SK-N-SH treated with all-trans-retinoic acid at 6 μM for 48 hours (cell line): Measurements from ENCODE around the gene NMT2.

Experiments
- ATAC-seq: fragments of 200-7000 bp; cut with Tn5 transposase; 3 replicates; pipeline ENCODE4 v1.9.1; 2020; ENCODE audit warnings: mild to moderate bottlenecking, moderate library complexity
- ARNTL ChIP-seq: fragments of 450-650 bp; formaldehyde crosslinking; IDR thresholded peaks from 2 replicates; pipeline ENCODE4 v1.5.0; 2020; ENCODE audit warnings: low read depth, mild to moderate bottlenecking, moderate library complexity, borderline replicate concordance
- CSDC2 ChIP-seq: fragments of 250-450 bp; sonication (Bioruptor Pico); IDR thresholded peaks from 2 replicates; pipeline ENCODE4 v1.5.0; 2020; ENCODE audit warnings: mild to moderate bottlenecking, moderate library complexity
- ESRRG ChIP-seq: fragments of 250-450 bp; sonication (Bioruptor Pico); IDR thresholded peaks from 2 replicates; pipeline ENCODE4 v1.6.1; 2021; ENCODE audit warnings: mild to moderate bottlenecking
- GLIS3 ChIP-seq: fragments of 250-450 bp; sonication (Bioruptor Pico); IDR thresholded peaks from 2 replicates; pipeline ENCODE4 v1.5.0; 2020; ENCODE audit warnings: mild to moderate bottlenecking, moderate library complexity
- ISL1 ChIP-seq: fragments of 250-450 bp; sonication (Bioruptor Pico); IDR thresholded peaks from 2 replicates; pipeline ENCODE4 v2.1.2; 2022; ENCODE audit warnings: mild to moderate bottlenecking, moderate library complexity
- OSR1 ChIP-seq: fragments of 250-450 bp; sonication (Bioruptor Pico); IDR thresholded peaks from 2 replicates; pipeline ENCODE4 v1.8.0; 2022; ENCODE audit warnings: moderate library complexity, mild to moderate bottlenecking, inconsistent platforms
- PPARA ChIP-seq: fragments of 250-450 bp; sonication (Bioruptor Pico); IDR thresholded peaks from 2 replicates; pipeline ENCODE4 v1.5.0; 2020; ENCODE audit warnings: mild to moderate bottlenecking, borderline replicate concordance
- RARB ChIP-seq: fragments of 250-450 bp; sonication (Bioruptor Pico); IDR thresholded peaks from 2 replicates; pipeline ENCODE4 v1.8.0; 2021; ENCODE audit warnings: mild to moderate bottlenecking, moderate library complexity
- SNAI2 ChIP-seq: fragments of 250-450 bp; sonication (Bioruptor Pico); IDR thresholded peaks from 2 replicates; pipeline ENCODE4 v1.5.0; 2020; ENCODE audit warnings: mild to moderate bottlenecking, moderate library complexity
- TOX ChIP-seq: fragments of 250-450 bp; sonication (Bioruptor Pico); IDR thresholded peaks from 2 replicates; pipeline ENCODE4 v1.8.0; 2021; ENCODE audit warnings: mild to moderate bottlenecking, moderate library complexity, borderline replicate concordance
- ZC3H10 ChIP-seq: fragments of 250-450 bp; sonication (Bioruptor Pico); IDR thresholded peaks from 2 replicates; pipeline ENCODE4 v1.5.1; 2021; ENCODE audit warnings: mild to moderate bottlenecking, moderate library complexity
- ZFP3 ChIP-seq: fragments of 250-450 bp; sonication (Bioruptor Pico); IDR thresholded peaks from 2 replicates; pipeline ENCODE4 v1.5.0; 2020; ENCODE audit warnings: mild to moderate bottlenecking, moderate library complexity
- ZFP30 ChIP-seq: fragments of 450-650 bp; formaldehyde crosslinking; IDR thresholded peaks from 2 replicates; pipeline ENCODE4 v1.5.0; 2022; ENCODE audit warnings: mild to moderate bottlenecking, moderate library complexity
- ZNF565 ChIP-seq: fragments of 450-650 bp; formaldehyde crosslinking; conservative IDR thresholded peaks from 2 replicates; pipeline ENCODE4 v1.5.0; 2020; ENCODE audit warnings: low read depth, mild to moderate bottlenecking, moderate library complexity
- ZNF70 ChIP-seq: fragments of 450-650 bp; formaldehyde crosslinking; IDR thresholded peaks from 2 replicates; pipeline ENCODE4 v1.5.0; 2020; ENCODE audit warnings: mild to moderate bottlenecking, moderate library complexity
- ZNF8 ChIP-seq: fragments of 450-650 bp; formaldehyde crosslinking; IDR thresholded peaks from 2 replicates; pipeline ENCODE4 v1.5.0; 2020; ENCODE audit warnings: mild to moderate bottlenecking, moderate library complexity
- TF ChIP-seq, protein P1 (sequence below): fragments of 250-450 bp; sonication (Bioruptor Pico); IDR thresholded peaks from 2 replicates; pipeline ENCODE4 v1.8.0; 2020; ENCODE audit warnings: mild to moderate bottlenecking, moderate library complexity, borderline replicate concordance
- TF ChIP-seq, protein P2 (sequence below): fragments of 250-450 bp; sonication (Bioruptor Pico); IDR thresholded peaks from 2 replicates; pipeline ENCODE4 v1.5.1; 2020; ENCODE audit warnings: low read depth, mild to moderate bottlenecking, moderate library complexity
- TF ChIP-seq, protein P3 (sequence below): fragments of 250-450 bp; sonication (Bioruptor Pico); IDR thresholded peaks from 2 replicates; pipeline ENCODE4 v1.5.1; 2021; ENCODE audit warnings: mild to moderate bottlenecking, moderate library complexity
- TF ChIP-seq, protein P4 (sequence below): fragments of 250-450 bp; sonication (Bioruptor Pico); IDR thresholded peaks from 2 replicates; pipeline ENCODE4 v1.5.0; 2020; ENCODE audit warnings: mild to moderate bottlenecking, moderate library complexity

Gene NMT2

DNA sequence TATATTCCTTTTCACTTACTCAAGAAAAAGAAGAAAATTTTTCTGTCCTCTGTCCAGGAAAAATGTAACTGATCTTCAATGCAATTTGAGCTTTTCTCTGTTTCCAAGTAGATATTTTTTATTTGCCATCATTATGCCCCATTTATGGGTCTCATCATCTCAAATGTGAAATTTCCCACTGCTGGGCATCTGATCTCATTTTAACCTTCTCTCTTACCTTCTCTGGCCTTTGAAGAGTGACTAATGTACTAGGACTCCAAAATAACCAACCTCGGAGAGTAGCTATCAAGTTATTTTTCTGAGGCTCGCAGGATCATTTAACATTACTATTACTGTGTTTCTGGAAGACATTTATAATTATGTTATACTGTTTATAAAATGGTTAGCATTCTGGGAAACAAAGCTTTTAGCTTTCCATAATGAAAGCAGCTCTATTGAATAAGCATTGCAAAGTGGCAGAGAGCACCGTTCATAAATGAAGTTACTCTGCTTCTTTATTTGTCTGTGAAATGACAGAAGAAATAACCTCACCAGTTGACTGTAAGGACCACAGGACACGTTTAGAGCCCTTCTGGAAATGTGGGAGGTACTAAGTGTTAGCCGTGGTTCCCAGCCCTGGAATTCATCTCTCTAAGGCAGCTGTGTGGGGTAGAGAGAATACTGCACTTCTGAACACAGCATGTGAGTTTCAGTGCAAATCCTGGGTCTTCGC lies 33.3 kb upstream of the NMT2 start:
- no peak for TF ChIP-seq ESRRG (CRISPR knock-in tag)
- TF ChIP-seq TOX, result no peak
- TF ChIP-seq ZFP3, result 0 out of 2 replicates have a peak, but pooled peaks have one; percentile 20
- peak; percentile 76; the same call in 1 of the 2 replicates for TF ChIP-seq ISL1 (CRISPR knock-in tag)
- TF ChIP-seq SNAI2 (CRISPR knock-in tag), result peak; percentile 55; the same call in 1 of the 2 replicates
- TF ChIP-seq CSDC2 (CRISPR knock-in tag), result no peak
- TF ChIP-seq ZNF70, result no peak
- no peak for TF ChIP-seq ARNTL (CRISPR knock-in tag)
- peak; percentile 64 for ATAC-seq

DNA sequence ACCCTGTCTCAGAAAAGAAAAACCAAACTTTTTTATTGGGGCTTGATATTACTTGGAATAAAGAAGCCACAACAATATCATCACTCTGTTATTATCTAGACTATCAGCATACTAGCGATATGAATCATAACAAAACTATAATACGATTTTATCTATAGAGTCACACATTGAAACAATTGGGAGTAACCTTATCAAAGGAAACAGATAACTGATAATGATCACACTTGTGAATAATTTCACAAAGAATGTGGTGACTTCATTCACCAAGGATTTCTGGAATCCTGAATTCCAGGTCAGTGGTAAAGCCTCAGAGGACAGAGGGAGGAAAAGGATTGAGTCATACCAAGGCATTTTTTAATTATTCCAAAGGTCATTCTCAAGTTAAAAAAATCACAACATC lies 32.1 kb upstream of the NMT2 start:
- TF ChIP-seq TOX (0 out of 2 replicates have a peak, but pooled peaks have one; percentile 17), ZFP3 (0 out of 2 replicates have a peak, but pooled peaks have one; percentile 67), ZNF565 (CRISPR knock-in tag) (no peak), GLIS3 (CRISPR knock-in tag) (peak; percentile 58; the same call in 1 of the 2 replicates), CSDC2 (CRISPR knock-in tag) (no peak), ZC3H10 (peak; percentile 75; the same call in 1 of the 2 replicates), ISL1 (CRISPR knock-in tag) (peak; percentile 90), OSR1 (CRISPR knock-in tag) (no peak)
- TF ChIP-seq, protein P1, sequence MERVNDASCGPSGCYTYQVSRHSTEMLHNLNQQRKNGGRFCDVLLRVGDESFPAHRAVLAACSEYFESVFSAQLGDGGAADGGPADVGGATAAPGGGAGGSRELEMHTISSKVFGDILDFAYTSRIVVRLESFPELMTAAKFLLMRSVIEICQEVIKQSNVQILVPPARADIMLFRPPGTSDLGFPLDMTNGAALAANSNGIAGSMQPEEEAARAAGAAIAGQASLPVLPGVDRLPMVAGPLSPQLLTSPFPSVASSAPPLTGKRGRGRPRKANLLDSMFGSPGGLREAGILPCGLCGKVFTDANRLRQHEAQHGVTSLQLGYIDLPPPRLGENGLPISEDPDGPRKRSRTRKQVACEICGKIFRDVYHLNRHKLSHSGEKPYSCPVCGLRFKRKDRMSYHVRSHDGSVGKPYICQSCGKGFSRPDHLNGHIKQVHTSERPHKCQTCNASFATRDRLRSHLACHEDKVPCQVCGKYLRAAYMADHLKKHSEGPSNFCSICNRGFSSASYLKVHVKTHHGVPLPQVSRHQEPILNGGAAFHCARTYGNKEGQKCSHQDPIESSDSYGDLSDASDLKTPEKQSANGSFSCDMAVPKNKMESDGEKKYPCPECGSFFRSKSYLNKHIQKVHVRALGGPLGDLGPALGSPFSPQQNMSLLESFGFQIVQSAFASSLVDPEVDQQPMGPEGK (CRISPR knock-in tag), result no peak; the same call in 1 of the 2 replicates
- TF ChIP-seq, protein P2, sequence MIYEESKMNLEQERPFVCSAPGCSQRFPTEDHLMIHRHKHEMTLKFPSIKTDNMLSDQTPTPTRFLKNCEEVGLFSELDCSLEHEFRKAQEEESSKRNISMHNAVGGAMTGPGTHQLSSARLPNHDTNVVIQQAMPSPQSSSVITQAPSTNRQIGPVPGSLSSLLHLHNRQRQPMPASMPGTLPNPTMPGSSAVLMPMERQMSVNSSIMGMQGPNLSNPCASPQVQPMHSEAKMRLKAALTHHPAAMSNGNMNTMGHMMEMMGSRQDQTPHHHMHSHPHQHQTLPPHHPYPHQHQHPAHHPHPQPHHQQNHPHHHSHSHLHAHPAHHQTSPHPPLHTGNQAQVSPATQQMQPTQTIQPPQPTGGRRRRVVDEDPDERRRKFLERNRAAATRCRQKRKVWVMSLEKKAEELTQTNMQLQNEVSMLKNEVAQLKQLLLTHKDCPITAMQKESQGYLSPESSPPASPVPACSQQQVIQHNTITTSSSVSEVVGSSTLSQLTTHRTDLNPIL (CRISPR knock-in tag), result peak; percentile 99
- TF ChIP-seq, protein P3, sequence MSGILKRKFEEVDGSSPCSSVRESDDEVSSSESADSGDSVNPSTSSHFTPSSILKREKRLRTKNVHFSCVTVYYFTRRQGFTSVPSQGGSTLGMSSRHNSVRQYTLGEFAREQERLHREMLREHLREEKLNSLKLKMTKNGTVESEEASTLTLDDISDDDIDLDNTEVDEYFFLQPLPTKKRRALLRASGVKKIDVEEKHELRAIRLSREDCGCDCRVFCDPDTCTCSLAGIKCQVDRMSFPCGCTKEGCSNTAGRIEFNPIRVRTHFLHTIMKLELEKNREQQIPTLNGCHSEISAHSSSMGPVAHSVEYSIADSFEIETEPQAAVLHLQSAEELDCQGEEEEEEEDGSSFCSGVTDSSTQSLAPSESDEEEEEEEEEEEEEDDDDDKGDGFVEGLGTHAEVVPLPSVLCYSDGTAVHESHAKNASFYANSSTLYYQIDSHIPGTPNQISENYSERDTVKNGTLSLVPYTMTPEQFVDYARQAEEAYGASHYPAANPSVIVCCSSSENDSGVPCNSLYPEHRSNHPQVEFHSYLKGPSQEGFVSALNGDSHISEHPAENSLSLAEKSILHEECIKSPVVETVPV (CRISPR knock-in tag), result 0 out of 2 replicates have a peak, but pooled peaks have one; percentile 49

DNA sequence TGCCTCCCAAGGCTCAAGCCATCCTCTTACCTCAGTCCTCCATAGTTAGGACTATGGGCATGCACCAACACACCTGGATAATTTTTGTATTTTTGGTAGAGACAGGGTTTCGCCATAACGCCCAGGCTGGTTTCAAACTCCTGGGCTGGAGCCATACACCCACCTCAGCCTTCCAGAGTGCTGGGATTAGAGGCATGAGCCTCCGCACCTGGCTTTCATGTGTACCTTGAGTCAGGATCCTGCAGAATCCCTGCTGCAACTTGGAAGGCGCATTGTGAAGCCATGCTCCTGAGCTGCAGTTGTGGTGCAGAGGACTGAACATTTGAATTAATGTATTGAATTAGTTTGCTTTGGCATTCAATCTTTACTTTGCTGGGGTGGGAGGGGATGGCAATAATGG lies 29.4 kb upstream of the NMT2 start:
- no peak for ATAC-seq

More for the DNA sequence above, 32.1 kb upstream of the NMT2 start:
- peak; percentile 74 for ATAC-seq

More for the DNA sequence above, 29.4 kb upstream of the NMT2 start:
- TF ChIP-seq RARB (CRISPR knock-in tag) (no peak), SNAI2 (CRISPR knock-in tag) (no peak), ZFP30 (CRISPR knock-in tag) (no peak), ZFP3 (no peak), ZC3H10 (no peak), OSR1 (CRISPR knock-in tag) (no peak), ZNF8 (no peak), TOX (no peak), CSDC2 (CRISPR knock-in tag) (no peak), PPARA (no peak)
- TF ChIP-seq, protein P1 (CRISPR knock-in tag), result no peak
- TF ChIP-seq, protein P3 (CRISPR knock-in tag), result no peak
- TF ChIP-seq, protein P2 (CRISPR knock-in tag), result no peak
- TF ChIP-seq, protein P4, sequence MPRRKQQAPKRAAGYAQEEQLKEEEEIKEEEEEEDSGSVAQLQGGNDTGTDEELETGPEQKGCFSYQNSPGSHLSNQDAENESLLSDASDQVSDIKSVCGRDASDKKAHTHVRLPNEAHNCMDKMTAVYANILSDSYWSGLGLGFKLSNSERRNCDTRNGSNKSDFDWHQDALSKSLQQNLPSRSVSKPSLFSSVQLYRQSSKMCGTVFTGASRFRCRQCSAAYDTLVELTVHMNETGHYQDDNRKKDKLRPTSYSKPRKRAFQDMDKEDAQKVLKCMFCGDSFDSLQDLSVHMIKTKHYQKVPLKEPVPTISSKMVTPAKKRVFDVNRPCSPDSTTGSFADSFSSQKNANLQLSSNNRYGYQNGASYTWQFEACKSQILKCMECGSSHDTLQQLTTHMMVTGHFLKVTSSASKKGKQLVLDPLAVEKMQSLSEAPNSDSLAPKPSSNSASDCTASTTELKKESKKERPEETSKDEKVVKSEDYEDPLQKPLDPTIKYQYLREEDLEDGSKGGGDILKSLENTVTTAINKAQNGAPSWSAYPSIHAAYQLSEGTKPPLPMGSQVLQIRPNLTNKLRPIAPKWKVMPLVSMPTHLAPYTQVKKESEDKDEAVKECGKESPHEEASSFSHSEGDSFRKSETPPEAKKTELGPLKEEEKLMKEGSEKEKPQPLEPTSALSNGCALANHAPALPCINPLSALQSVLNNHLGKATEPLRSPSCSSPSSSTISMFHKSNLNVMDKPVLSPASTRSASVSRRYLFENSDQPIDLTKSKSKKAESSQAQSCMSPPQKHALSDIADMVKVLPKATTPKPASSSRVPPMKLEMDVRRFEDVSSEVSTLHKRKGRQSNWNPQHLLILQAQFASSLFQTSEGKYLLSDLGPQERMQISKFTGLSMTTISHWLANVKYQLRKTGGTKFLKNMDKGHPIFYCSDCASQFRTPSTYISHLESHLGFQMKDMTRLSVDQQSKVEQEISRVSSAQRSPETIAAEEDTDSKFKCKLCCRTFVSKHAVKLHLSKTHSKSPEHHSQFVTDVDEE (CRISPR knock-in tag), result no peak
